ENCODE results near the gene ANKRD42.

GRCh38 chr11:83280256-83280655, 86.7 kb downstream of the ANKRD42 start:
- TF ChIP-seq ZSCAN29 (IDR thresholded peaks at IDR 0.05) (no peak), PRPF4 (IDR thresholded peaks at IDR 0.05; ENCODE audit: insufficient read depth, low read depth, low read length, poor library complexity, severe bottlenecking) (no peak), U2AF2 (optimal IDR thresholded peaks at IDR 0.05; ENCODE audit: low read depth, low read length) (no peak)
